ENCODE data around the gene MRPL18. TPM values are rescaled to one million over a fixed set of nuclear protein-coding genes. Genes with fewer than 3 reads are reported as not detected.
A peak's percentile ranks its signal among the peaks of the same experiment; 100 is the strongest.
"Not testable (repeated sequence)": the region's sequence is repeated elsewhere in the genome, so short reads cannot be mapped to it uniquely, and the experiment has no call there.

Gene MRPL18
- total RNA-seq, 1 donor from 2014 or later: 64.8 TPM

GRCh38 chr6:159817951-159818739 lies 27.9 kb downstream of the MRPL18 start:
- no peak for DNase-seq (ENCODE audit: low read depth)

- DNase-seq (ENCODE audit: low read depth): no peak
These were observed 28.8 kb downstream of the MRPL18 start for GRCh38 chr6:159819098-159819497.

DNA sequence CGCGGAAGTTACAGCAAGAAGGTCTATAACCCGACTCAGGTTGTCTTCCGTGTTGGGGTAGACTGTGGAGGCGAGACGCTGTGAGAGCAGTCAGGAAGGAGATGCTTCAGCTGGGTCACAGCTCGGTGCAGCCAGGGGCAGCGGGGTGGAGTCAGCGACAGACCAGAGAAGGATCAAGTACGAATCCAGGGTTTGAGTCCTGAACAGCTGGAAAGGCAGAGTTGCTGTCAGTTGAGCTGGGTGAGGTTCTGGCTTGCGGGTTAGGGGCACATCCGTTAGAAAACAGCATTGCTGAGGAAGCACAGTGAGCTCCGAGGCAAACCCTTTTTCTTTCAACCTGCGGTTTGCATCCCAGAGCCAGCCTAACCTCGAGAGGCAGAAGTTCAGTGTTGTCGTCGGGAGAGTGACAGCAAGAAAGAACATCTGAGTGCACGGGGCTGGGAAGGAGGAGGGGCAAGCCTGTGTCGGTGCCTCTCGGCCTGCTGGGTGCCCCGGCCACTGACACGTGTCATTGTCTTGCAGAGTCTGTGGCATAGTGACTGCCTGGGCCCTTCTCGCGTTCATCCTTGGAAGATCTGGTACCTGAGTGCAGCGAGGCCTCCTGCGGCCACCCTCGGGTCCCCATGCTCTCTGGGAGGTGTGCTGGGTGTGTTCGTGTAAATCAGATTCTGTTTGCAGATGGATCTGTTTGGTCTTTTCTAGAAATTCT lies 29.8 kb downstream of the MRPL18 start:
- DNase-seq (ENCODE audit: low read depth): no peak

- DNase-seq (ENCODE audit: low read depth): no peak
These were observed 30.9 kb downstream of the MRPL18 start for GRCh38 chr6:159821122-159821521.

DNA sequence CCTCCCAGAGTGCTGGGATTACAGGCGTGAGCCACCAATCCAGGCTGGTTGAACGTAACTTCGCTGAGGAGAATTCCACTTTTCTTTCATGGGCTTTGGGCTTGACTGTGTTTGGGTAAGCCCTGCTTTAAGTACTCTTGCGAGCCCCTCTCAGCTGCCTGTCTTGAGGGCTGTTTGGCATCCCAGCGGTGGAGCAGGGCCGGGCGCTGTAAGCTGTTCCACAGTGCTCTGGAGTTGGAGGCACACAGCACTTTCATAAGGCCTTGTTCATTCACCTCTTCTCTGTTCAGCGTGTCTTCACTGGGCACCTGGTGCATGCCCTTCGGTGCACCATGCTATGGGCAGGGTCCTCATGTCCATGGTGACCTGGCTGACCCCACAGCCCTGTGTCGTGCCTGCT lies 31.5 kb downstream of the MRPL18 start:
- DNase-seq (ENCODE audit: low read depth): no peak

DNA sequence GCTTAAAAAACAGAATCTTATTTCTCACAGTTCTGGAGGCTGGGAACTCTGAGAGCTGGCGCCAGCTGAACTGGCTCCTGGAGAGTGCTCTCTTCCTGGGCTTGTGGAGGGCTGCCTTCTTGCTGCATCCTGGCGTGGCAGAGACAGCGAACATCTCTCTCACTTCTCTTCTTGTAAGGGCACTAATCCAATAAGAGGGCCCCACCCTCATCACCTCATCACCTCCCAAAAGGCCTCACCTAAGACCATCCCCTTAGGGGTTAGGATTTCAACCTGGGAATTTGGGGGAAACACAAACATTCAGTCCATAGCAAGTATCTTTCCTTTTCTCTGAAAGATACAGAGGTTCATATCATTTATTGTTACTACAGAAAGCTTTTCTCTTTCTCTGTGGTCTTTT lies 33.7 kb downstream of the MRPL18 start:
- DNase-seq (ENCODE audit: low read depth): no peak

GRCh38 chr6:159824690-159825089 lies 34.4 kb downstream of the MRPL18 start:
- DNase-seq (ENCODE audit: low read depth): not testable (repeated sequence)

DNA sequence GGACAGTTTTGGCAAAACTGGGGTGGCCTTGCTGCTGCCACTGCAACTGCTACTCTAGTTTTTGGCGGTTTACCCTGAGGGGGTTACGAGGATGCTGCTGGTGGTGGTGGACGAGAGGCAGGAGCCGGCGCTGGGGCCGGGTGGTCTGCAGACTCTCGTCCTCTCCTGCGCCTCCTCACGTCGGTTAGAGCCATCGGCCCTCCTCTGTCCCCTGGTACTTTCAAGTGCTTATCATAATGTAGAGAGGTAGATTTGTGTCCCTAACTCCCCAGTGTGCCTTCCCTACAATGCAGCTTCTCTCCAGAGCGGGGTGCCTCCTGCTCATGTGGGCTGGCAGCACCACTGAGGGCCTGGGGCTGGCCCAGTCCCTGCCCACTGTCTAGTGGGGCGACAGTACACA lies 35.7 kb downstream of the MRPL18 start:
- no peak for DNase-seq (ENCODE audit: low read depth)

DNA sequence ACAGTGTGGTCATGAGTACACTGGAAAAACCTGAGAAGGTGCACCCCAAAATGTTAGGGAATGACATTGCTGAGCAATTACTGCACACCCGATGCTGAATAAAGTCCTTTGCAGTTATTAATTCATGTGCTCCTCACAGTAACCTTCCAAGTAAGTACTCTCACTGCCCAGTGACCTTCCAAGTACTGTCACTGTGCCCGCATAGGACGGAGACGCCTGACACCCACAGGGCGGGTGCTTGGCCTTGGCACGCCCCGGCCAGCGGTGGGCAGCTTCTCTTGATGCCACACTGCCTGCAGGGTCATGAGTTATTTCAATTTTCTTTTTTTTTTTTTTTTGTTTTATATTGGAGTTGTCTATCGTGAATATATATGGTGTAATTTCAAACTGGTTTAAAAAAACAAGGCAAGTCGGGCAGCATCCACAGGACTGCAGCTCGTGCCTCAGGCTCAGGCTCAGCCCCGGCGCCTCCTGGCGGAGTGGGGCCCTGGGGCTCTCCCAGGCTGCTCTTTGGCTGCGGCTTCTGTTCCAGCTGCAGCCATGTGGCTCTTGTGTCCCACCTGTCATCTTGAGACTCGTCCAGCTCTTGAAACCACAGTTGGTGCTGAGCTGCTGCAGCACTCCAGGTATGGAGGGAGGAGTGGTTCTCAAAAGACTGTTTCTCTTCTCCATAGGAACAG lies 36.8 kb downstream of the MRPL18 start:
- no peak for DNase-seq (ENCODE audit: low read depth)

GRCh38 chr6:159828074-159828473 lies 37.8 kb downstream of the MRPL18 start:
- peak; percentile 6 for DNase-seq (ENCODE audit: low read depth)

GRCh38 chr6:159829526-159829925 lies 39.3 kb downstream of the MRPL18 start:
- DNase-seq (ENCODE audit: low read depth): no peak

DNA sequence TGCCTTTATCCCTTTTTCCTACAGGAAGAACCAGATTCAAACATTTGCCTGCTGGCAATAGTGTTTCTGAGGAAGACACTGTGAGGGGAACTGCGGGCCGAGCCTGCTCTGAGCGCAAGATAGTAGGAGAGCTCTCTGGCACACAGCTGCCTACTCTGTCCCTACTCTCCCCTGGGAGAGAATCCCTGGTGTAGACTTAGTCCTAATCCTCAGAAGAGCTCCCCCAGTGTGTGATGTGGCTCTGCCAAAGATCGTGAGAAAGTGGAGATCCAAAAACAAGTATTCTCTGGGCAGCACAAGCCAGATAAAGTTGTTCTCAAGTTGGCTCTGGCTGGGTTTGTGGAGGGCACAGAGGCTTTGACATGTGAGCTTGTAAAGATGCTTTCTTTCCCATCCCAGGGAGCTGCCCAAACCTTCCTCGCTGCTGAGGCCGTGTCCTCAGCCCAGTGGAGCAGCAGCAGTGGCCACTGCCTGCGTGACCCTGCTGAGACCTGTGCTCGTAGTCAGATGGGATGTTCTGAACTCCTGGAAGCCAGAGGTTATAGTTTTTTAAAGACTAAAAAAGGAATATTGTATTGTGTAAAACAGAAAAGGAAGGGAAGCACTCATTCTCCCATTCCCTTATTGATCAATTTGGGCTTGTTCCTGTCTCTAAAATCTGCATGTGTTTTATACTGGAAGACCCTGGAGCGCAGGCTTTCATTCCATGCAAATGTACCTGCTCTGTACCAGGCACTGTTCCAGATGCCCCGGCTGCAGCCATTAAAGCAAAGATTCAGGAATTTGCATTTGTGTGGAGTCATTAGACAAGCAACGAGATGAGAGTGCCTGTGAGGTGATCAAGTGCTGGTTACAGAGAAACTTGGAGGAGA lies 40.5 kb downstream of the MRPL18 start:
- no peak for DNase-seq (ENCODE audit: low read depth)

GRCh38 chr6:159831373-159831679 lies 41.1 kb downstream of the MRPL18 start:
- no peak for DNase-seq (ENCODE audit: low read depth)

GRCh38 chr6:159832946-159833345 lies 42.7 kb downstream of the MRPL18 start:
- no peak for DNase-seq (ENCODE audit: low read depth)

- DNase-seq (ENCODE audit: low read depth): no peak
These were observed 43.3 kb downstream of the MRPL18 start for GRCh38 chr6:159833556-159833955.

DNA sequence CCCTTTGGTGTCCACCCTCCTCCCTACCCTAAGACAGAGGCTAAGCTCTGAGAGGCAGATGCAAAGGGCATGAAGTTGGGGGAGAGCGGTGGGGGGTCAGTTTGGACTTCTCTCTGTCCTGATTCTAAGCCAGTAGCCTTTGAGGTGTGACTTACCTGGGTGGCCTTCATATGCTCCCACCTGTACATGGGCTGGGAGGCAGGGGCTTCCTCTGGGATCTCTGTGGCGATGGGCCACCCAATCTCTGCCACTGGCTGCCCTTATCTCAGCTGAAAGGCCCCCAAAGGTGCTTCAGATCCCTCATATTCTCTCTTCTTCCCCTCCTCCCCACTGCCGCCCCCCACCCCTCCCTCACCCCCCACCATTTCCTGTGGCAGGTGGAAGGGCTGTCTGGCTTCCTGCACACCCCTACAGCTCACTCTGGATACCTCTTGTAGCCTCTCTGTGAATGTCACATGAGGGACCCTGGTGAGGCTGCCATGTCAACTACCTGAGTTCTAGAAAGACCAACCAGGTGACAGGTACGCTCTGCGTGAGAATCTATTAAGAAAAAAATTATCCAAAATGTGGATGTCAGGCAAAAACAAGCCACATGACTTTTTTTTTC lies 43.8 kb downstream of the MRPL18 start:
- DNase-seq (ENCODE audit: low read depth): no peak

GRCh38 chr6:159836718-159837490 lies 46.6 kb downstream of the MRPL18 start:
- DNase-seq (ENCODE audit: low read depth): no peak

DNA sequence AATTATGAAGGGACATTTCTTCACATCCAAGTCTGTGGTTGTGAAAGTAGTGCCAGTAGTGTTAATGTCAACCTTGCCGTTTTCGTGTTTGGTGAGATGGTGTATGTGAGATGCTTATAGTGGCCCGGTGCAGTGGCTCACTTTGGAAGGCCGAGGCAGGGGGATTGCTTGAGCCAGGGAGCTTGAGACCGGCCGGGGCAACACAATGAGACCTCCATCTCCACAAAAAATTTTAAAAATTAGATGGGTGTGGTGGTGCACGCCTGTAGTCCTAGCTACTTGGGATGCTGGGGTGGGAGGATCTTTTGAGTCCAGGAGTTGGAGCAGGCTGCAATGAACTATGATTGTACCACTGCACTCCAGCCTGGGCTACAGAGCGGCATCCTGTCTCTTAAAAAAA lies 47.2 kb downstream of the MRPL18 start:
- no peak for DNase-seq (ENCODE audit: low read depth)

DNA sequence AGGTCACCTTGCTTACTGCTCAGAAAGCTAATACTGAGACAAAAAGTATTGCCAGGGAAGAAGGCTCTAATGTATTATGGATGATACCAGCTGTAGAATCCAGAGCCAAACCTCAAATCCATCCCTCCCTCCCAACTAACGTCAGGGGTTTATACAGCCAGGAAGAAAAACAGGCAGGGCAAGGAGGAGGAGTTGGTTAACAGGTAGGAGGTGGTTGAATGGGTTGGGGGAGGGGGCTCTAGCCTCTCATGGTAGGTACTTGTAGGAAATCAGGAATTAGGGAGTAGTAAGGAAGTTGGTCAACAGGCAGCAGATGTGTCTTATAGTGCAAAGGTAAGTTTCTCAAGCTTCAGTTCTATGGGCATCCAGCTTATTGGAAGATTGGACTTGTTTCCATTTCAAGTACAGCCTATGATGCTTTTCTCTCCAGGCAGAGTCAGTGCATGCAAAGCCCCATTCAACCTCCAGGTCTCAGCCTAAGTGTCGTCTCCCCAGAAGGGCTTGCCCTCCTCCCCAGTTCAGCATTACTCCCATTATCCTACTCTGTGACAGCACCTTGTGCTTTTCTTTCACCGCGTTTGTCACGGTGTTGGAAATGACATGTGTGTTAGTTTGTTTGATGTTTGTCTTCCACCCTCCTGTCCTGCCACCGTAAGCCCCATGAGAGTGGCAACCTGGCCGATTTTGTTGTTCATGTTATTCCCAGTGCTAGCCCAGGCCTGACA lies 47.9 kb downstream of the MRPL18 start:
- no peak for DNase-seq (ENCODE audit: low read depth)

DNA sequence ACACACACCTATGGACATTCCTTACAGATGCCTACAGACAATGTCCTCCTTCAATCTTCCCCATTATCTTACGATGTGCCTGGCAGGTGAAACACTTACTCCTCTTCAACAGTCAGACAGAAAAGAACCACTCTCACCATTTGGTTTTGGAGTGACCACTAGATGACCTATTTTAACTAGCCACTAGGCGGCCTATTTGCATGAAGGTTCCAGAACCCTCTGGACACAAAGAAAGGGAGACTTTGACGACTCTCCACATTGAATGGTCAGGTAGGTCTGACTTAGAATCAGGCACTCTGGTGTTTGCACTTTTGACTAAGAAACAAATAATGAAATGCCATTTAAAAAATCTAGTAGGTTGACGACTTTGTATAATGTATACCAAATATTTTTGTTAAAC lies 51.8 kb downstream of the MRPL18 start:
- DNase-seq (ENCODE audit: low read depth): peak; percentile 15

Data from renal cortical epithelial cell (primary cell).